ENCODE data around the gene TCEAL8. TPM values are rescaled to one million over a fixed set of nuclear protein-coding genes. Genes with fewer than 3 reads are reported as not detected.

TCEAL8 gene
- total RNA-seq, 1 donor from 2014 or later, result 91.3 TPM

DNA sequence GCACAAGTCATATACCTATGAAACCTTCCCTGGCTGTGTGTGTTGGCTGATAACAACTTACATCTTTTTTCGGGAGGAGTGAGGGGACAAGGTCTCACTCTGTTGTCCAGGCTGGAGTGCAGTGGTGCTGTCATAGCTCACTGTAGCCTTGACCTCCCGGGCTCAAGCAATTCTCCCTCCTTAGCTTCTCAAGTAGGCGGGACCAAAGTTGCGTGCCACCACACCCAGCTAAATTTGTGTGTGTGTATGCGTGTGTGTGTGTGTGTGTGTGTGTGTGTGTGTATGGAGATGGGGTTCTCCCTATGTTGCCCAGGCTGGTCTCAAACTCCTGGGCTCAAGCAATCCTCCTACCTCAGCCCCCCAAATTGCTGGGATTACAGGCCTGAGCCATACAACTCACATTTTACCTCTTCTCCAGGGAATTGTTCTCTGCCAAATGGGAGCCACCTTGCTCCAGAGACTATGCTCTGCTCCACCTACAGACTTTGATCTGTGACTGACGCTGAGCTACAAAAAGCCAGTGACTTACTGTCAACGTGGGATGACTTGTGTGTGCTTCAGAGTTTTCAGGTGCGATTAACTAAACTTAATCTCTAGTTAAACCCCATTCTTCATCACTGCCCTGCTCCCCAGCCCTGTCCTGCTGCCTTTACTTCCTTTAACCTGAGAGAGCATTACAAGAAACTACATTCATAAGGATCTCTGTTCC, 42.1 kb downstream of the TCEAL8 start:
- DNase-seq (ENCODE audit: low read depth), result no peak
- Histone ChIP-seq H3K4me3 (ENCODE audit: low read depth, low read length) (no peak overlapping the region), H3K27me3 (ENCODE audit: control insufficient read depth, insufficient read depth, low read length) (no peaks in the 10 kb centered on the region), H3K36me3 (ENCODE audit: control insufficient read depth, insufficient read depth, low read length) (no peaks in the 10 kb centered on the region)
- TF ChIP-seq, protein P1, sequence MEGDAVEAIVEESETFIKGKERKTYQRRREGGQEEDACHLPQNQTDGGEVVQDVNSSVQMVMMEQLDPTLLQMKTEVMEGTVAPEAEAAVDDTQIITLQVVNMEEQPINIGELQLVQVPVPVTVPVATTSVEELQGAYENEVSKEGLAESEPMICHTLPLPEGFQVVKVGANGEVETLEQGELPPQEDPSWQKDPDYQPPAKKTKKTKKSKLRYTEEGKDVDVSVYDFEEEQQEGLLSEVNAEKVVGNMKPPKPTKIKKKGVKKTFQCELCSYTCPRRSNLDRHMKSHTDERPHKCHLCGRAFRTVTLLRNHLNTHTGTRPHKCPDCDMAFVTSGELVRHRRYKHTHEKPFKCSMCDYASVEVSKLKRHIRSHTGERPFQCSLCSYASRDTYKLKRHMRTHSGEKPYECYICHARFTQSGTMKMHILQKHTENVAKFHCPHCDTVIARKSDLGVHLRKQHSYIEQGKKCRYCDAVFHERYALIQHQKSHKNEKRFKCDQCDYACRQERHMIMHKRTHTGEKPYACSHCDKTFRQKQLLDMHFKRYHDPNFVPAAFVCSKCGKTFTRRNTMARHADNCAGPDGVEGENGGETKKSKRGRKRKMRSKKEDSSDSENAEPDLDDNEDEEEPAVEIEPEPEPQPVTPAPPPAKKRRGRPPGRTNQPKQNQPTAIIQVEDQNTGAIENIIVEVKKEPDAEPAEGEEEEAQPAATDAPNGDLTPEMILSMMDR (IDR thresholded peaks at IDR 0.05; ENCODE audit: insufficient read depth, low read length, poor library complexity, severe bottlenecking), result no peak

DNA sequence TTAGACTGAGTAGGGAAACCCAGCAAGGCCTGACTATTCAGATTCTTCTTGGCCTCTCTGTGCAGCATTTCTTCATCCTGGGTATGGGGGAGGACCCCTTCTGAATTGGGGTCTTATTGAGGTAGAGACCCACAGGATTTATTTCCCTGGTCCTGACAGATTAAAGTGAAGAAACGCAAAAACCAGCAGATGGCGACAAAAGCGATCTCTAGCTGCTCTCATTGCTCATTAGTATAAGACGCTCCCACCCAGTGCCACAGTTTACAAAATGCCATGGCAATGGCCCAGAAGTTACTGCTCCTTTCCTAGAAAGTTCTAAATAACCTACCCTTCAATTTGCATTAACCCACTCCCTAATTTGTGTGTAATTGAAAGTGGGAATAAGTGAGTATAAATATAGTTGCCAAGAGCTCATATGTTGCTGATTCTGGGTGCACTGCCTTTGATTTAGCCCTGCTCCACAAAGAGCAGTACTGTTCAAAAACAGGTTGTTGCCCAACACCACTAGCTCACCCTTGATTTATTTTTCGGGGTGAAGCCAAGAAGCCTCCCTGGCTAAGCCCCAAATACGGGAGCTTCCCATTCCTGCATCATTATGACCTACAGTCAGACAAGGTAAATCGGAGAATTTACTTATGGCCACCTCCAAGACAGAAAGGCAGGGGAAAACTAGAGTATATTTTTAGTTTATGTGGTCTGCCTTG, 43.8 kb downstream of the TCEAL8 start:
- Histone ChIP-seq H3K27me3 (ENCODE audit: control insufficient read depth, insufficient read depth, low read length) (no peaks in the 10 kb centered on the region), H3K4me3 (ENCODE audit: low read depth, low read length) (no peak overlapping the region), H3K36me3 (ENCODE audit: control insufficient read depth, insufficient read depth, low read length) (no peaks in the 10 kb centered on the region)
- DNase-seq (ENCODE audit: low read depth), result no peak
- TF ChIP-seq, protein P1 (IDR thresholded peaks at IDR 0.05; ENCODE audit: insufficient read depth, low read length, poor library complexity, severe bottlenecking), result peak; percentile 56

DNA sequence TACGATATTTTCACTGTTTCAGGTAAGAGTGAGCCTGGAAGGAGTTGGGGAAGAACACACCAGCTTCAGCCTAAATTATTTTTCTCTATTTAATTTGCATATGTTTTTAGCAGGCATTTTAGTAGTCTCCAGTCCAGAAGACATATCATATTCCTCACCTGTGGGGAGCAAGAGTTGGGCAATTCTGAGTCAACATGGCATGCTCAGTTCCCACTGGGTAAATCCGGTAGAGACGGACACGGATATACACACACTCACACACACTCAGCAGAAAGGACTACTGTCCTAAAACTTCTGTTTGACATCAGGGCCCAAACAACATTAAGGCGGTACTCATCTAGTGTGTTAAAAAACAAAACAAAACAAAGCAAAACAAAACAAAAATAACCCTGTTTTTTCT, 44.9 kb downstream of the TCEAL8 start:
- TF ChIP-seq, protein P1 (IDR thresholded peaks at IDR 0.05; ENCODE audit: insufficient read depth, low read length, poor library complexity, severe bottlenecking), result no peak
- H3K4me3 ChIP-seq (ENCODE audit: low read depth, low read length), result no peak overlapping the region
- H3K27me3 ChIP-seq (ENCODE audit: control insufficient read depth, insufficient read depth, low read length), result no peaks in the 10 kb centered on the region
- H3K36me3 ChIP-seq (ENCODE audit: control insufficient read depth, insufficient read depth, low read length), result no peaks in the 10 kb centered on the region
- DNase-seq (ENCODE audit: low read depth), result no peak

Other genes starting within 250 kb of the TCEAL8 start
- gene BEX1, start 191.0 kb downstream of the TCEAL8 start, total RNA-seq, result 27.9 and 40.2 TPM in 2 replicates
- not detected in 2 replicates for gene NXF3, start 162.0 kb downstream of the TCEAL8 start, total RNA-seq
- 80.8 and 84.0 TPM in 2 replicates for gene BEX4, start 40.0 kb downstream of the TCEAL8 start, total RNA-seq
- 0.21 TPM in 1 of 2 replicates, not detected in the other for gene TCEAL5, start 21.6 kb upstream of the TCEAL8 start, total RNA-seq
- 74.2 and 81.3 TPM in 2 replicates for gene BEX2, start 55.8 kb upstream of the TCEAL8 start, total RNA-seq
- gene TCEAL7, start 75.1 kb upstream of the TCEAL8 start, total RNA-seq, result 23.1 and 40.1 TPM in 2 replicates
- 99.1 and 154 TPM in 2 replicates for gene TCEAL9, start 101.4 kb upstream of the TCEAL8 start, total RNA-seq
- gene BEX3, start 121.4 kb upstream of the TCEAL8 start, total RNA-seq, result 143 and 164 TPM in 2 replicates